OCI-LY3 (cell line): ENCODE measurements around the gene PRDM1.

Source experiments
- CTCF ChIP-seq: fragments of 200-600, 300-600 bp; sonication (generic); IDR thresholded peaks from 2 replicates; pipeline ENCODE4 v1.5.1; 2014; ENCODE audit warnings: antibody characterized with exemption, low read length, low read depth
- EZH2phosphoT487 ChIP-seq: fragments of 200-600 bp; shearing (Covaris generic); IDR thresholded peaks from 2 replicates; pipeline ENCODE4 v1.6.1; 2018; ENCODE audit warnings: antibody characterized with exemption, mixed run types, low read depth

GRCh38 chr6:106080763-106081095 is 5.4 kb upstream of the PRDM1 start:
- TF ChIP-seq CTCF: no peak
- no peak for TF ChIP-seq EZH2phosphoT487
